ENCODE results near the gene RNASEH2A. TPM values are rescaled to one million over a fixed set of nuclear protein-coding genes. Genes with fewer than 3 reads are reported as not detected.

RNASEH2A gene
- total RNA-seq, 1 experiment from 2014 or later, result 85.4 TPM

DNA sequence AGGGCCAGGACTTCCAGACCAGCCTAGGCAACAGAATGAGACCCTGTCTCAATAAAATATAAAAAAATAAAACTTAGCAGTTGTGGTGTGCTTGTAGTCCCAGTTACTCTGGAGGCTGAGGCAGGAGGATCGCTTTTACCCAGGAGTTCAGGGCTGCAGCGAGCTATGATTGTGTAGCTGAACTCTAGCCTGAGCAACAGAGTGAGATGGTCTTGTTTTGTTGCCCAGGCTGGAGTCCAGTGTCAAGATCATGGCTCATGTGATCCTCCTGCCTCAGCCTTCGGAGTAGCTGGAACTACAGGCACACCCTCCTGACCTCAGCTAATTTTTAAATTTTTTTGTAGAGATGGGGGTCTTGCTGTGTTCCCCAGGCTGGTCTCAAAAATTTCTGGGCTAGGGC lies 19.4 kb upstream of the RNASEH2A start:
- H3K27me3 ChIP-seq (ENCODE audit: control insufficient read depth, insufficient read depth, low read length), result peaks cover 12% of the 10 kb centered on the region
- H3K36me3 ChIP-seq (replicated peaks; ENCODE audit: control insufficient read depth, insufficient read depth, low read length), result no peaks in the 10 kb centered on the region
- no peak for DNase-seq
- no peak overlapping the region for H3K4me3 ChIP-seq (ENCODE audit: insufficient read depth, low read depth, low read length)

DNA sequence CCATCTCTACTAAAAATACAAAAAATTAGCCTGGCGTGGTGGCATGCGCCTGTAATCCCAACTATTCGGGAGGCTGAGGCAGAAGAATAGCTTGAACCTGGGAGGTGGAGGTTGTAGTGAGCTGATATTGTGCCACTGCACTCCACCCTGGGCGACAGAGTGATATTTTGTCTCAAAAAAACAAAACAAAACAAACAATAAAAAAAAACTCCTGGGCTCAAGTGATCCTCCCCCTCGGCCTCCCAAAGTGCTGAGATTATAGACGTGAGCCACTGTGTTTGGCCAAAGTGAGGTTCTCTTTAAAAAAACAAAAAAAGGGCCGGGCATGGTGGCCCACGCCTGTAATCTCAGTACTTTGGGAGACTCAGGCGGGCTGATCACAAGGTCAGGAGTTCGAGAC lies 18.9 kb upstream of the RNASEH2A start:
- Histone ChIP-seq H3K36me3 (replicated peaks; ENCODE audit: control insufficient read depth, insufficient read depth, low read length) (no peaks in the 10 kb centered on the region), H3K4me3 (ENCODE audit: insufficient read depth, low read depth, low read length) (no peak overlapping the region), H3K27me3 (ENCODE audit: control insufficient read depth, insufficient read depth, low read length) (peaks cover 17% of the 10 kb centered on the region)
- no peak for DNase-seq

DNA sequence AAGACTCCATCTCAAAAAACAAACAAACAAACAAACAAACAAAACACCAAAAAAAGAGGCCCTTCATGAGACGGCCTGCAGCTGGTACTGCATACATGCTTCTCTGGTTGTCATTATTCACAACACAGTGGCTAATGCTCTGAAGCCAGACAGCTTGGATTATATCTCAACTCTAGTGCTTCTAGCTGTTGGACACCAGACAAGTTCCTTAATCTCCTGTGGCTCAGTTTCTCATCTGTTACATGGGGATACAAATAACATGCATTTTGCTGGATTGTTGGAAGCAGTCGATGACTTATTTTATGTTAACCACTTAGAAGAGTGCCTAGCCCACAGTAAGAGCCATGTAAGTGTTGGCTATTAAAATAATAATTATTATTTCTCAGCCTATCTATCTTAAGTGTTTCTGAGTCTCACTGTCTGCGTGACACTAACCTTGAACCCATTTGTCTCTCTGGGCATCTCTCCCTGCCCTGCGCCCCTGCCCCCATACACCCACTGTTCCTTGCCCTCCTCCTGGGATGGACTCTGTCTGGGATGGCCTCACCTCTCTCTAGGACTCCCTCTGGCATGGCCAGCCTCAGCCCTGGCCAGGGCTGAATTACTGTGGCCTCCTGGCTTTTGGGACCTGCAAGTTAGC lies 18.2 kb upstream of the RNASEH2A start:
- Histone ChIP-seq H3K27me3 (ENCODE audit: control insufficient read depth, insufficient read depth, low read length) (peaks cover 21% of the 10 kb centered on the region), H3K36me3 (replicated peaks; ENCODE audit: control insufficient read depth, insufficient read depth, low read length) (no peaks in the 10 kb centered on the region), H3K4me3 (ENCODE audit: insufficient read depth, low read depth, low read length) (no peak overlapping the region)
- no peak for DNase-seq

DNA sequence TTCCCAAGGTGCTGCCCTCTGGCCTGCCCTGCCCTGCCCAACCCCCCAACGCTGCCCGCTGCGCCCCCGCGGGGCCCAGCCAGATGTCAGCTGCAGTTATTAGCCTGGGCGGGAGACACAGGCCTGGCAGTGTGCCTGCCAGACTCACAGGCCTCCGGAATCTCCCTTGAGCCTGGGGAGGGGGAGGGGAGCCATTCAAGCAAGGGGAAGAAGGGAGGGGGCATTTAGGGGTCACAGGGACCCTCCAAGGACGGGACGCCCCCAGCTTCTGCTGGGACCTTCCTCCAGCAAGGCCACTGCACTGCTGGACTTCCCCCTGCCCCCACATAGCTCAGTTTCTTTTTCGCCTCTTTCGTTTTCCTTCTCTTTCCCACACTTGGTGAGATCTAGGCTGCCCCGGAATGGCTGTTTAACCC lies 17.7 kb upstream of the RNASEH2A start:
- H3K4me3 ChIP-seq (ENCODE audit: insufficient read depth, low read depth, low read length), result peak overlapping the region; percentile 39; the same call in 1 of the 2 replicates
- peak; percentile 88 for DNase-seq
- no peaks in the 10 kb centered on the region for H3K36me3 ChIP-seq (replicated peaks; ENCODE audit: control insufficient read depth, insufficient read depth, low read length)
- peaks cover 21% of the 10 kb centered on the region for H3K27me3 ChIP-seq (ENCODE audit: control insufficient read depth, insufficient read depth, low read length)

DNA sequence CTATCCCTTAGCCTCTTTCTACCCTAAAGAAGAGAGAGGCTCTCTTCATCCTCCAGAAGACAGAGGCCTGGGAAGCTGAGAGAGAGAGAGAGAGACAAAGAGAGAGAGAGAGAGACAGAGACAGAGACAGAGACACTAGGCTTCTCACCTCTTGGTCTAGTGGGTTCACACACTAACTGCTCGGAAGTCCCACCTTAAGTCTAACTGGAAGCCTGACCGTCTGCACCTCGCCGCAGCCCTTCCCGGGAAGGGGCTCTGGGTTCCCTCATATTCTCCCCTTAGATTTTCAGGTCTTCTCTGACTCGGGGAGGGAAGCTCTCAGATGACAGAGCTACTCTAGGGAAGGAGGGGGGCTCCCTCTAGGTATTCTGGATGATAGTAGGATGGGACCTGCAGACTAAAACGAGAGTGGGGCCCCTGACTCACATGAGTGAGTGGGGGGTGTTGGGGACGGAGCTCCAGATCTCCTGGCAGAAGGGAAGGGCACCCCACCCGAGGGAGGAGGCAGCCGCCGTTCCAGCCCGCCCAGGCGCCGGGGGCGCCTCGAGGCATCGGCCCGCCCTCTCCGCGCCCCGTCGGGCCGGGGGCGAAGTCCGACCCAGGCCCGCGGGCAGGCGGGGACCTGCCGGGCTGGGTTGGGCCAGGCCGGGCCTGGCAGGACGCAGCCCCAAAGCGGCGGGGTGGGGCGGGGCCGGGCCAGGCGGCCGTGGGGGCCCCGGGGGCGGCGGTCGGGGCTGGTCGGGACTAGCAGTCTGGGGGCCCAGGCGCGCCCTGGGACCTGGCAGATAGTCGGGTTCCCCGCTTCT lies 17.1 kb upstream of the RNASEH2A start:
- DNase-seq, result no peak

DNA sequence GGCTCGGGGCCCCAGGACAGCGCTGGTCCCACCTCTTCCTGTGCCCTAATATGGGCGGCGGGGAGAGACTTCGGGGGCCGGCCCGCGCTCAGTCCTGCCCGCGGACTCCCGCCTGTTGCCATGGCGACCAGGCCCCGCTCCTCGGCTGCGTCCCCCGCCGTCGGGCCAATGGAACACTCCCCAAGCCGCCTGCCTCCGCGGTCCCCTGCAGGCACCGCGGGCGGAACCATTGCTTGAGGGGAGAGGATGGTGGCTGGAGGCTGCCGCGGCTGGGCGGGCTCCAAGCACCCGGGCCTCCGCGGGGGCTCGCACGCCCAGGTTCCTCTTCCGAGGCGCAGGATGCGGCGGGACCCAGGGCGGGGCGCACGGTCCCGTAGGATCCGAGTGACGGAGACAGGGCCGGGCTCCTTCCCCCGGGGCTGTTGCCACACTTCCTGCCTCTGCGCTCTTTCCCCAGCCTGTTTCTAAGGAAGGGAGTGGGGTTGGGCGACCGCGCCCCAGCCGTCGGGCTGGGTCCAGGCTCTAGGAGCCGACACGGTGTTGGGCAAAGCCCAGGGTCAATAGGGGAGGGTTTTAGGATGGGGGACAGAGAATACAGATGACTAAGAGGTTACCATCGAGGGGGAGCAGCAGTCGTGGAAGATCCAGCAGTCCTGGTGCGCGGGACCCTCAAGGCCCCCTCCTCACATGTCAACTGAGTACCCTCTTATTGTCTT lies 16.3 kb upstream of the RNASEH2A start:
- Histone ChIP-seq H3K4me3 (ENCODE audit: insufficient read depth, low read depth, low read length) (peak overlapping the region; percentile 70), H3K36me3 (replicated peaks; ENCODE audit: control insufficient read depth, insufficient read depth, low read length) (no peaks in the 10 kb centered on the region), H3K27me3 (ENCODE audit: control insufficient read depth, insufficient read depth, low read length) (peaks cover 21% of the 10 kb centered on the region)
- peak; percentile 99 for DNase-seq

More for the DNA sequence above, 17.1 kb upstream of the RNASEH2A start:
- Histone ChIP-seq H3K4me3 (ENCODE audit: insufficient read depth, low read depth, low read length) (peak overlapping the region; percentile 39), H3K27me3 (ENCODE audit: control insufficient read depth, insufficient read depth, low read length) (peaks cover 21% of the 10 kb centered on the region), H3K36me3 (replicated peaks; ENCODE audit: control insufficient read depth, insufficient read depth, low read length) (no peaks in the 10 kb centered on the region)

DNA sequence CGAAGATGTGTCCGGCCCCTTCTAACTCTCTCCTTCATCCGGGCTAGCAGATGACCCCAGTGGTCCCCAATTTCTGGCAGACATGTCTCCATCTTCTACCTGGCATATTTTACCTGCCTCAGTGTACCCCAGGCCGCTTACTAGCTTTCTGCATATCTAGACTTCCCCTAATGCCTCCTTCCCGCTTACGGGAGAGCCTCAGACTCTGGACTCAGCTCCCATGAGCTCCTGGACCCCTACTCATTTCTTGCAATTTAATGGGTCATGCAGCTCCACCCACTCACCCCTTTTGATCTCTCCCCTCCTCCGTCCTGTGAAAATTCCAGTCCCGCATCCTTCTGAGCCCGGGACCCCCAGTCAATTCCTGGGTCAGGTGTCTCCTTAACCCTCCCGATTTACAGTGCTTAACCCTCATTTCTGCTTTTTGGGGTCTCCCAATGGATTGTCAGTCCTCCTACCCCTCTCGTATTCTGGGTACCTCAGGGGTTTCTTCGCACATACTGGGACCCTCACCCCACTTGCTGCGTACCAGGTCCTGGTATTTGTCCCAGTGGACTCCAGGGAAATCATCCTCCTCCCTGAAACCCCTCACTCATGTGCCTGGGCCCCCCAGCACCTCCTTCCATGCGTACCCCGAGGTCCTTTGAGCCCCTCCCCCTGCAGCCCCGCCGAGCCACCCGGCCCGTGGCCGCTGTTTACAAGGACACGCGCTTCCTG lies 15.6 kb upstream of the RNASEH2A start:
- Histone ChIP-seq H3K4me3 (ENCODE audit: insufficient read depth, low read depth, low read length) (peak overlapping the region; percentile 70), H3K36me3 (replicated peaks; ENCODE audit: control insufficient read depth, insufficient read depth, low read length) (no peaks in the 10 kb centered on the region), H3K27me3 (ENCODE audit: control insufficient read depth, insufficient read depth, low read length) (peaks cover 21% of the 10 kb centered on the region)
- no peak for DNase-seq

DNA sequence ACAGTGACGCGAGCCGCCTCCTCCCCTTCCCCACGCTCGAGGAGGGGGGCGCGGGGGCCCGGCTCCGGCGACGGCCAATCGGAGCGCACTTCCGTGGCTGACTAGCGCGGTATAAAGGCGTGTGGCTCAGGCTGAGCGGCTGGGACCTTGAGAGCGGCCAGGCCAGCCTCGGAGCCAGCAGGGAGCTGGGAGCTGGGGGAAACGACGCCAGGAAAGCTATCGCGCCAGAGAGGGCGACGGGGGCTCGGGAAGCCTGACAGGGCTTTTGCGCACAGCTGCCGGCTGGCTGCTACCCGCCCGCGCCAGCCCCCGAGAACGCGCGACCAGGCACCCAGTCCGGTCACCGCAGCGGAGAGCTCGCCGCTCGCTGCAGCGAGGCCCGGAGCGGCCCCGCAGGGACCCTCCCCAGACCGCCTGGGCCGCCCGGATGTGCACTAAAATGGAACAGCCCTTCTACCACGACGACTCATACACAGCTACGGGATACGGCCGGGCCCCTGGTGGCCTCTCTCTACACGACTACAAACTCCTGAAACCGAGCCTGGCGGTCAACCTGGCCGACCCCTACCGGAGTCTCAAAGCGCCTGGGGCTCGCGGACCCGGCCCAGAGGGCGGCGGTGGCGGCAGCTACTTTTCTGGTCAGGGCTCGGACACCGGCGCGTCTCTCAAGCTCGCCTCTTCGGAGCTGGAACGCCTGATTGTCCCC lies 14.9 kb upstream of the RNASEH2A start, which contains the start of gene JUNB:
JUNB (plus strand) TSS at position 142 of the 706 bp plus-strand sequence; CDS start at position 428, 286 bp downstream.
- Histone ChIP-seq H3K4me3 (ENCODE audit: insufficient read depth, low read depth, low read length) (peak within 1 kb of the TSS; percentile 70), H3K36me3 (replicated peaks; ENCODE audit: control insufficient read depth, insufficient read depth, low read length) (no peaks in the 10 kb centered on the region), H3K27me3 (ENCODE audit: control insufficient read depth, insufficient read depth, low read length) (peaks cover 21% of the 10 kb centered on the region)
- DNase-seq, result peak; percentile 92

DNA sequence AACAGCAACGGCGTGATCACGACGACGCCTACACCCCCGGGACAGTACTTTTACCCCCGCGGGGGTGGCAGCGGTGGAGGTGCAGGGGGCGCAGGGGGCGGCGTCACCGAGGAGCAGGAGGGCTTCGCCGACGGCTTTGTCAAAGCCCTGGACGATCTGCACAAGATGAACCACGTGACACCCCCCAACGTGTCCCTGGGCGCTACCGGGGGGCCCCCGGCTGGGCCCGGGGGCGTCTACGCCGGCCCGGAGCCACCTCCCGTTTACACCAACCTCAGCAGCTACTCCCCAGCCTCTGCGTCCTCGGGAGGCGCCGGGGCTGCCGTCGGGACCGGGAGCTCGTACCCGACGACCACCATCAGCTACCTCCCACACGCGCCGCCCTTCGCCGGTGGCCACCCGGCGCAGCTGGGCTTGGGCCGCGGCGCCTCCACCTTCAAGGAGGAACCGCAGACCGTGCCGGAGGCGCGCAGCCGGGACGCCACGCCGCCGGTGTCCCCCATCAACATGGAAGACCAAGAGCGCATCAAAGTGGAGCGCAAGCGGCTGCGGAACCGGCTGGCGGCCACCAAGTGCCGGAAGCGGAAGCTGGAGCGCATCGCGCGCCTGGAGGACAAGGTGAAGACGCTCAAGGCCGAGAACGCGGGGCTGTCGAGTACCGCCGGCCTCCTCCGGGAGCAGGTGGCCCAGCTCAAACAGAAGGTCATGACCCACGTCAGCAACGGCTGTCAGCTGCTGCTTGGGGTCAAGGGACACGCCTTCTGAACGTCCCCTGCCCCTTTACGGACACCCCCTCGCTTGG lies 14.1 kb upstream of the RNASEH2A start:
- Histone ChIP-seq H3K36me3 (replicated peaks; ENCODE audit: control insufficient read depth, insufficient read depth, low read length) (0 out of 2 replicates have a peak, but pooled peaks cover 2% of the 10 kb centered on the region), H3K27me3 (ENCODE audit: control insufficient read depth, insufficient read depth, low read length) (peaks cover 21% of the 10 kb centered on the region), H3K4me3 (ENCODE audit: insufficient read depth, low read depth, low read length) (peak overlapping the region; percentile 70)
- peak; percentile 83 for DNase-seq

DNA sequence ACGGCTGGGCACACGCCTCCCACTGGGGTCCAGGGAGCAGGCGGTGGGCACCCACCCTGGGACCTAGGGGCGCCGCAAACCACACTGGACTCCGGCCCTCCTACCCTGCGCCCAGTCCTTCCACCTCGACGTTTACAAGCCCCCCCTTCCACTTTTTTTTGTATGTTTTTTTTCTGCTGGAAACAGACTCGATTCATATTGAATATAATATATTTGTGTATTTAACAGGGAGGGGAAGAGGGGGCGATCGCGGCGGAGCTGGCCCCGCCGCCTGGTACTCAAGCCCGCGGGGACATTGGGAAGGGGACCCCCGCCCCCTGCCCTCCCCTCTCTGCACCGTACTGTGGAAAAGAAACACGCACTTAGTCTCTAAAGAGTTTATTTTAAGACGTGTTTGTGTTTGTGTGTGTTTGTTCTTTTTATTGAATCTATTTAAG lies 13.5 kb upstream of the RNASEH2A start:
- DNase-seq, result peak; percentile 66
- Histone ChIP-seq H3K27me3 (ENCODE audit: control insufficient read depth, insufficient read depth, low read length) (peaks cover 21% of the 10 kb centered on the region), H3K4me3 (ENCODE audit: insufficient read depth, low read depth, low read length) (peak overlapping the region; percentile 70), H3K36me3 (replicated peaks; ENCODE audit: control insufficient read depth, insufficient read depth, low read length) (0 out of 2 replicates have a peak, but pooled peaks cover 2% of the 10 kb centered on the region)

DNA sequence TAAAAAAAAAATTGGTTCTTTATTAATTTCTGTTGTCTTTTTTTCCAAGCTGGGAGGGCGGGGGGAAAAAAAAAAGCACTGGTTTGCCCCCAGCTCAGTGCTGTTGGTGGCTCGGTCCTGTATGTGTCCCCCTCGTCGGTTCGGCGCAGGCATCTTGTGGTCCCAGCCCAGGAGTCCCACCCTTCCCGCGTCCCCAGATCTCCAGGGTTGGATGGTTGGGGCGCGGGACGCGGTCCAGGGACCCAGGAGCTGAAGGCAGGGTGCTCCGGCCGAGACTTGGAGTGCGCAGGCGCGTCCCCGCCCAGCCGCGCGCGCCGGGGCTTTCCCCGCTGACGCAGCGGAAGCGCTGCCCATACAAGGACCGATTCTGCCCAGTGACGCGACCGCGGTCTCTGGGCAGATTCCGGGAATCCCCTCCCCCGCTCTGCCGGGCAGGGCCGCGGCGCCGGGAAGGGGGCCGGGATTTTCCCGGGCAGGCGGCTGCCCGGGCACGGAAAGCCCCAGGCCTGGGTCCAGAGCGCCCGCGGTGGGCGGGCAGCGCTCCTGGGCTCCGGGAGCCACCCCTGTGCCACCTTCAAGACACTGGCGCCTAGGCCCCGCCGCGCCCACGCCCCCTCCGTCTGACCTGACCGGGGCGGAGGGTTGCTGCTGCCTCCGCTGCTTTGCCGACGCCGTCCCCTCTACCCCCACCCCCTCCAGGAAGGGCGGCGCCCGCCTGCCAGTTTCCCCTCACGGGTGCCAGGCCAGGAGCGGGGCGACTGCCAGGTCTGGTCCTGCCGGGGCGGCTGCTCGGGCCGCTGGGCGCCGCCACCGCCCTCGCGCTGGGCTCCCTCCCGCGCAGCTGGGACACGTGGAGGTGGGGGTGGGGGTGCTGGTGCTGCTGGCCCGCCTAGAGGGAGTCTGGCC lies 12.8 kb upstream of the RNASEH2A start:
- peaks cover 21% of the 10 kb centered on the region for H3K27me3 ChIP-seq (ENCODE audit: control insufficient read depth, insufficient read depth, low read length)
- H3K36me3 ChIP-seq (replicated peaks; ENCODE audit: control insufficient read depth, insufficient read depth, low read length), result 0 out of 2 replicates have a peak, but pooled peaks cover 2% of the 10 kb centered on the region
- peak; percentile 99 for DNase-seq
- peak overlapping the region; percentile 70 for H3K4me3 ChIP-seq (ENCODE audit: insufficient read depth, low read depth, low read length)
